ENCODE data around the gene ARNT2. TPM values are rescaled to one million over a fixed set of nuclear protein-coding genes. Genes with fewer than 3 reads are reported as not detected.

Gene ARNT2
- total and polyA plus RNA-seq, 2 experiments from 2014 or later: 4.6 to 11.6 TPM

- Histone ChIP-seq H3K36me3 (ENCODE audit: insufficient read depth) (no peaks in the 10 kb centered on the region), H3K4me3 (no peak overlapping the region), H3F3A (replicated peaks; ENCODE audit: low read depth) (no peaks in the 10 kb centered on the region), H3K27ac (ENCODE audit: low read depth) (no peak overlapping the region), H3K4me1 (ENCODE audit: insufficient read depth) (no peaks in the 10 kb centered on the region), H3K9me2 (ENCODE audit: insufficient read depth) (no peaks in the 10 kb centered on the region; the same call in 1 of the 2 replicates), H3K79me2 (replicated peaks; ENCODE audit: insufficient read depth) (no peaks in the 10 kb centered on the region), H3K4me2 (no peak overlapping the region), H4K20me1 (replicated peaks; ENCODE audit: insufficient read depth) (no peaks in the 10 kb centered on the region), H3K27me3 (ENCODE audit: insufficient read depth) (no peaks in the 10 kb centered on the region), H2AFZ (no peak overlapping the region)
- H3K4me3 Mint-ChIP-seq: no peak overlapping the region
- no peaks in the 10 kb centered on the region; the same call in 2 of the 3 replicates for H3K4me1 Mint-ChIP-seq
- no peaks in the 10 kb centered on the region for H3K36me3 Mint-ChIP-seq (ENCODE audit: low read depth)
- no peak for ATAC-seq
- no peak for TF ChIP-seq NANOG (IDR thresholded peaks at IDR 0.05; ENCODE audit: borderline replicate concordance)
- TF ChIP-seq EZH2phosphoT487 (IDR thresholded peaks at IDR 0.05; ENCODE audit: unreplicated experiment): no peak
- no peak for TF ChIP-seq POLR2AphosphoS5 (IDR thresholded peaks at IDR 0.05; ENCODE audit: low read depth)
- no peak for TF ChIP-seq ETS1 (IDR thresholded peaks at IDR 0.05)
- TF ChIP-seq, protein P1, sequence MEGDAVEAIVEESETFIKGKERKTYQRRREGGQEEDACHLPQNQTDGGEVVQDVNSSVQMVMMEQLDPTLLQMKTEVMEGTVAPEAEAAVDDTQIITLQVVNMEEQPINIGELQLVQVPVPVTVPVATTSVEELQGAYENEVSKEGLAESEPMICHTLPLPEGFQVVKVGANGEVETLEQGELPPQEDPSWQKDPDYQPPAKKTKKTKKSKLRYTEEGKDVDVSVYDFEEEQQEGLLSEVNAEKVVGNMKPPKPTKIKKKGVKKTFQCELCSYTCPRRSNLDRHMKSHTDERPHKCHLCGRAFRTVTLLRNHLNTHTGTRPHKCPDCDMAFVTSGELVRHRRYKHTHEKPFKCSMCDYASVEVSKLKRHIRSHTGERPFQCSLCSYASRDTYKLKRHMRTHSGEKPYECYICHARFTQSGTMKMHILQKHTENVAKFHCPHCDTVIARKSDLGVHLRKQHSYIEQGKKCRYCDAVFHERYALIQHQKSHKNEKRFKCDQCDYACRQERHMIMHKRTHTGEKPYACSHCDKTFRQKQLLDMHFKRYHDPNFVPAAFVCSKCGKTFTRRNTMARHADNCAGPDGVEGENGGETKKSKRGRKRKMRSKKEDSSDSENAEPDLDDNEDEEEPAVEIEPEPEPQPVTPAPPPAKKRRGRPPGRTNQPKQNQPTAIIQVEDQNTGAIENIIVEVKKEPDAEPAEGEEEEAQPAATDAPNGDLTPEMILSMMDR (conservative IDR thresholded peaks at IDR 0.05; ENCODE audit: low read depth in 2 of 2): no peak
- no peak for TF ChIP-seq JUNB (IDR thresholded peaks at IDR 0.05; ENCODE audit: unreplicated experiment)
- no peak for TF ChIP-seq EZH2 (IDR thresholded peaks at IDR 0.05; ENCODE audit: low read depth, unreplicated experiment)
- TF ChIP-seq STAT1 (IDR thresholded peaks at IDR 0.05; ENCODE audit: unreplicated experiment): no peak
- TF ChIP-seq, protein P2, sequence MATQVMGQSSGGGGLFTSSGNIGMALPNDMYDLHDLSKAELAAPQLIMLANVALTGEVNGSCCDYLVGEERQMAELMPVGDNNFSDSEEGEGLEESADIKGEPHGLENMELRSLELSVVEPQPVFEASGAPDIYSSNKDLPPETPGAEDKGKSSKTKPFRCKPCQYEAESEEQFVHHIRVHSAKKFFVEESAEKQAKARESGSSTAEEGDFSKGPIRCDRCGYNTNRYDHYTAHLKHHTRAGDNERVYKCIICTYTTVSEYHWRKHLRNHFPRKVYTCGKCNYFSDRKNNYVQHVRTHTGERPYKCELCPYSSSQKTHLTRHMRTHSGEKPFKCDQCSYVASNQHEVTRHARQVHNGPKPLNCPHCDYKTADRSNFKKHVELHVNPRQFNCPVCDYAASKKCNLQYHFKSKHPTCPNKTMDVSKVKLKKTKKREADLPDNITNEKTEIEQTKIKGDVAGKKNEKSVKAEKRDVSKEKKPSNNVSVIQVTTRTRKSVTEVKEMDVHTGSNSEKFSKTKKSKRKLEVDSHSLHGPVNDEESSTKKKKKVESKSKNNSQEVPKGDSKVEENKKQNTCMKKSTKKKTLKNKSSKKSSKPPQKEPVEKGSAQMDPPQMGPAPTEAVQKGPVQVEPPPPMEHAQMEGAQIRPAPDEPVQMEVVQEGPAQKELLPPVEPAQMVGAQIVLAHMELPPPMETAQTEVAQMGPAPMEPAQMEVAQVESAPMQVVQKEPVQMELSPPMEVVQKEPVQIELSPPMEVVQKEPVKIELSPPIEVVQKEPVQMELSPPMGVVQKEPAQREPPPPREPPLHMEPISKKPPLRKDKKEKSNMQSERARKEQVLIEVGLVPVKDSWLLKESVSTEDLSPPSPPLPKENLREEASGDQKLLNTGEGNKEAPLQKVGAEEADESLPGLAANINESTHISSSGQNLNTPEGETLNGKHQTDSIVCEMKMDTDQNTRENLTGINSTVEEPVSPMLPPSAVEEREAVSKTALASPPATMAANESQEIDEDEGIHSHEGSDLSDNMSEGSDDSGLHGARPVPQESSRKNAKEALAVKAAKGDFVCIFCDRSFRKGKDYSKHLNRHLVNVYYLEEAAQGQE (IDR thresholded peaks at IDR 0.05; ENCODE audit: unreplicated experiment): no peak
- TF ChIP-seq CREB1 (CRISPR knock-in tag; IDR thresholded peaks at IDR 0.05; ENCODE audit: low read depth): no peak
- TF ChIP-seq ZNF331 (CRISPR knock-in tag; IDR thresholded peaks at IDR 0.05; ENCODE audit: low read depth): no peak
- no peak for TF ChIP-seq ZNF114 (CRISPR knock-in tag; IDR thresholded peaks at IDR 0.05)
- TF ChIP-seq, protein P3, sequence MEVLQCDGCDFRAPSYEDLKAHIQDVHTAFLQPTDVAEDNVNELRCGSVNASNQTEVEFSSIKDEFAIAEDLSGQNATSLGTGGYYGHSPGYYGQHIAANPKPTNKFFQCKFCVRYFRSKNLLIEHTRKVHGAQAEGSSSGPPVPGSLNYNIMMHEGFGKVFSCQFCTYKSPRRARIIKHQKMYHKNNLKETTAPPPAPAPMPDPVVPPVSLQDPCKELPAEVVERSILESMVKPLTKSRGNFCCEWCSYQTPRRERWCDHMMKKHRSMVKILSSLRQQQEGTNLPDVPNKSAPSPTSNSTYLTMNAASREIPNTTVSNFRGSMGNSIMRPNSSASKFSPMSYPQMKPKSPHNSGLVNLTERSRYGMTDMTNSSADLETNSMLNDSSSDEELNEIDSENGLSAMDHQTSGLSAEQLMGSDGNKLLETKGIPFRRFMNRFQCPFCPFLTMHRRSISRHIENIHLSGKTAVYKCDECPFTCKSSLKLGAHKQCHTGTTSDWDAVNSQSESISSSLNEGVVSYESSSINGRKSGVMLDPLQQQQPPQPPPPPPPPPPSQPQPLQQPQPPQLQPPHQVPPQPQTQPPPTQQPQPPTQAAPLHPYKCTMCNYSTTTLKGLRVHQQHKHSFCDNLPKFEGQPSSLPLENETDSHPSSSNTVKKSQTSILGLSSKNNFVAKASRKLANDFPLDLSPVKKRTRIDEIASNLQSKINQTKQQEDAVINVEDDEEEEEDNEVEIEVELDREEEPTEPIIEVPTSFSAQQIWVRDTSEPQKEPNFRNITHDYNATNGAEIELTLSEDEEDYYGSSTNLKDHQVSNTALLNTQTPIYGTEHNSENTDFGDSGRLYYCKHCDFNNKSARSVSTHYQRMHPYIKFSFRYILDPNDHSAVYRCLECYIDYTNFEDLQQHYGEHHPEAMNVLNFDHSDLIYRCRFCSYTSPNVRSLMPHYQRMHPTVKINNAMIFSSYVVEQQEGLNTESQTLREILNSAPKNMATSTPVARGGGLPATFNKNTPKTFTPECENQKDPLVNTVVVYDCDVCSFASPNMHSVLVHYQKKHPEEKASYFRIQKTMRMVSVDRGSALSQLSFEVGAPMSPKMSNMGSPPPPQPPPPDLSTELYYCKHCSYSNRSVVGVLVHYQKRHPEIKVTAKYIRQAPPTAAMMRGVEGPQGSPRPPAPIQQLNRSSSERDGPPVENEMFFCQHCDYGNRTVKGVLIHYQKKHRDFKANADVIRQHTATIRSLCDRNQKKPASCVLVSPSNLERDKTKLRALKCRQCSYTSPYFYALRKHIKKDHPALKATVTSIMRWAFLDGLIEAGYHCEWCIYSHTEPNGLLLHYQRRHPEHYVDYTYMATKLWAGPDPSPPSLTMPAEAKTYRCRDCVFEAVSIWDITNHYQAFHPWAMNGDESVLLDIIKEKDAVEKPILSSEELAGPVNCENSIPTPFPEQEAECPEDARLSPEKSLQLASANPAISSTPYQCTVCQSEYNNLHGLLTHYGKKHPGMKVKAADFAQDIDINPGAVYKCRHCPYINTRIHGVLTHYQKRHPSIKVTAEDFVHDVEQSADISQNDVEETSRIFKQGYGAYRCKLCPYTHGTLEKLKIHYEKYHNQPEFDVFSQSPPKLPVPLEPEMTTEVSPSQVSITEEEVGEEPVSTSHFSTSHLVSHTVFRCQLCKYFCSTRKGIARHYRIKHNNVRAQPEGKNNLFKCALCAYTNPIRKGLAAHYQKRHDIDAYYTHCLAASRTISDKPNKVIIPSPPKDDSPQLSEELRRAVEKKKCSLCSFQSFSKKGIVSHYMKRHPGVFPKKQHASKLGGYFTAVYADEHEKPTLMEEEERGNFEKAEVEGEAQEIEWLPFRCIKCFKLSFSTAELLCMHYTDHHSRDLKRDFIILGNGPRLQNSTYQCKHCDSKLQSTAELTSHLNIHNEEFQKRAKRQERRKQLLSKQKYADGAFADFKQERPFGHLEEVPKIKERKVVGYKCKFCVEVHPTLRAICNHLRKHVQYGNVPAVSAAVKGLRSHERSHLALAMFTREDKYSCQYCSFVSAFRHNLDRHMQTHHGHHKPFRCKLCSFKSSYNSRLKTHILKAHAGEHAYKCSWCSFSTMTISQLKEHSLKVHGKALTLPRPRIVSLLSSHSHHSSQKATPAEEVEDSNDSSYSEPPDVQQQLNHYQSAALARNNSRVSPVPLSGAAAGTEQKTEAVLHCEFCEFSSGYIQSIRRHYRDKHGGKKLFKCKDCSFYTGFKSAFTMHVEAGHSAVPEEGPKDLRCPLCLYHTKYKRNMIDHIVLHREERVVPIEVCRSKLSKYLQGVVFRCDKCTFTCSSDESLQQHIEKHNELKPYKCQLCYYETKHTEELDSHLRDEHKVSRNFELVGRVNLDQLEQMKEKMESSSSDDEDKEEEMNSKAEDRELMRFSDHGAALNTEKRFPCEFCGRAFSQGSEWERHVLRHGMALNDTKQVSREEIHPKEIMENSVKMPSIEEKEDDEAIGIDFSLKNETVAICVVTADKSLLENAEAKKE (CRISPR knock-in tag; IDR thresholded peaks at IDR 0.05): no peak
- H3K27ac Mint-ChIP-seq: no peak overlapping the region
- peaks cover 6% of the 10 kb centered on the region for H3K27me3 Mint-ChIP-seq (ENCODE audit: insufficient read depth, low read depth, poor library complexity)
- no peaks in the 10 kb centered on the region for H3K9me3 Mint-ChIP-seq
- DNase-seq (ENCODE audit: low spot score): no peak
Measured at GRCh38 chr15:80633221-80633620, 229.0 kb downstream of the ARNT2 start.
